Measurements from ENCODE around the gene TBC1D10A.

DNA sequence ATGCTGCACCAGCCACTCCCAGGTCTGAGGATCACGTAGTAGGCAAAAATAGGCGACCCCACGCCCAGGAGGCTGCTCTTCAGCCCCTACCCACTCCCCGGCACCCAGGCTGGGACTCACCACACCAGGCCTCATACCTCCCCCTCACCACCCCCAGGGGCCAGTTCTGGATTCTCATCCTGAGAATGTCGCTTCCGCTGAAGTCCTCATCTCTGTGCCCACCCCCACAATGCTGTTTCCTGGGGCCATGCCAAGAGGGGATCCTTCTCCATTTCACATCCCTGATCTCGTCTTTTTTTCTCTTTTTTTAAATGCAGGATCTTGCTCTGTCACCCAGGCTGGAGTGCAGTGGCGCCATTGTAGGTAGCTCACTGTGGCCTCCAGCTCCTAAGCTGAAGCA lies 58.4 kb downstream of the TBC1D10A start:
- TF ChIP-seq, protein P1, sequence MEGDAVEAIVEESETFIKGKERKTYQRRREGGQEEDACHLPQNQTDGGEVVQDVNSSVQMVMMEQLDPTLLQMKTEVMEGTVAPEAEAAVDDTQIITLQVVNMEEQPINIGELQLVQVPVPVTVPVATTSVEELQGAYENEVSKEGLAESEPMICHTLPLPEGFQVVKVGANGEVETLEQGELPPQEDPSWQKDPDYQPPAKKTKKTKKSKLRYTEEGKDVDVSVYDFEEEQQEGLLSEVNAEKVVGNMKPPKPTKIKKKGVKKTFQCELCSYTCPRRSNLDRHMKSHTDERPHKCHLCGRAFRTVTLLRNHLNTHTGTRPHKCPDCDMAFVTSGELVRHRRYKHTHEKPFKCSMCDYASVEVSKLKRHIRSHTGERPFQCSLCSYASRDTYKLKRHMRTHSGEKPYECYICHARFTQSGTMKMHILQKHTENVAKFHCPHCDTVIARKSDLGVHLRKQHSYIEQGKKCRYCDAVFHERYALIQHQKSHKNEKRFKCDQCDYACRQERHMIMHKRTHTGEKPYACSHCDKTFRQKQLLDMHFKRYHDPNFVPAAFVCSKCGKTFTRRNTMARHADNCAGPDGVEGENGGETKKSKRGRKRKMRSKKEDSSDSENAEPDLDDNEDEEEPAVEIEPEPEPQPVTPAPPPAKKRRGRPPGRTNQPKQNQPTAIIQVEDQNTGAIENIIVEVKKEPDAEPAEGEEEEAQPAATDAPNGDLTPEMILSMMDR (optimal IDR thresholded peaks at IDR 0.05 in 1 of 3, IDR thresholded peaks at IDR 0.05 in 1 of 3, conservative IDR thresholded peaks at IDR 0.05 in 1 of 3; ENCODE audit: extremely low read depth in 1 of 3, insufficient read depth in 2 of 3, low read length in 3 of 3) = no peak
- TF ChIP-seq EZH2 (IDR thresholded peaks at IDR 0.05; ENCODE audit: low read length) = no peak

Data from keratinocyte (primary cell).